ENCODE results near the gene API5. TPM values are rescaled to one million over a fixed set of nuclear protein-coding genes. Genes with fewer than 3 reads are reported as not detected.

API5 gene
- 10 to 100 TPM; 54.9 to 90.1 (median 62.7) TPM for total RNA-seq

- peak; percentile 62 for DNase-seq (ENCODE audit: low spot score)
- no peak for TF ChIP-seq CTCF (IDR thresholded peaks at IDR 0.05)
- ATAC-seq (ENCODE audit: low FRiP score) = peak; percentile 100
These were observed at the start of gene API5 for GRCh38 chr11:43311791-43312607. Gene API5, plus strand, starts transcription at chr11:43311996. Its CDS starts 132 bp downstream, at chr11:43312128.

DNA sequence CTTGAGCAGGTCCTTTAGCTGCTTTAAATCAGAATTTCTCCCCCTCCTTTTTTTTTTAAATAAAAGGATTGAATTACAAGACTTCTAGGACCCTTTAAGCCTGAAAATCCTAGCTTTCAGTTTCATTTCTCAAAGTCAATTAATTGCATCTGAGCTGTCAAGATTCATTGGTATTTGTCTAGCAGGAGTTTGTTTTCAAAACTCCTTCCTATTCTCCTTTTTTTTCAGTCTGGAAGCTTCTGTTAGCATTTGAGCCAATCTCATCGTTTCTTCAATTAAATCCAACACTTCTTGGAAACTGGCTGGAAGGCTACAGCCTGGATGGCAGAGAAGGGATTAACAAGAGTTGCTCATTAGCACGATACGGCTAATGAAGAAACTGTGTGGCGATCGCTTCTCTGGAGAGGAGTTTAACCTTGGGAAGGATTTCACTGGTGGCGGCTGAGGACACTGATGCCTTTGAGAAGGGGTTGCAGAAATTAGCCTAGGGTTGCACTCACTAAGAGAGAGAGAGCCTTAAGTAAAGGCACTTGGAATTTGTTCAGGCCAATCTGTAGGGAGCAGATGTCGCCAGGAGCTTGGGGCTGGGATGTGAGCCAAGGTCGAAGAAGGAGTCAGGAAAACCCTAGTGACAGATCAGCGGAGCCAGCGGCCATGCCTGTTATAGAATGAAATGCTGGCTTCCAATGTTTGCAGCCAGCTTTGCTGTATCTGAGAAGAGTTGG, 43.8 kb upstream of the API5 start:
- no peak for ATAC-seq (ENCODE audit: low FRiP score)
- DNase-seq (ENCODE audit: low spot score) = no peak
- TF ChIP-seq CTCF (IDR thresholded peaks at IDR 0.05) = no peak

DNA sequence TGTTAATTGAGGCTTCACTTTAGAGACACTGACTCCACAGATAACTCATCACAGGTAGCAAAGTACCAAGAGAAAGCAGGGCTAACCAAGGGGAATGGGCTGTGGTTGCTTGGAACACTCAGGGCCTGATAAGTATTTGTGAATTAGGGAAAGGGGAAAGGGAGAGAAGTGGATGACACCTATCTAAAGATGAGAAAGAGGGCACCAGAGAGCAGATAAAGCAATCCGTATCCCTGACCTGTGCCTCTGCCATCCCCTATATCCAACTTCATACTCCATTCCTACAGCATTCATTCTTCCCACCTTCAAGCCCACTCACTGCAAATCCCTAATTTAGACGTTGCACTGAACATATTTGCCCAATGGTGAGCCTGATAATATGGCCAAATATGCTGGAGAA, 43.0 kb upstream of the API5 start:
- ATAC-seq (ENCODE audit: low FRiP score) (no peak), DNase-seq (ENCODE audit: low spot score) (no peak)
- no peak for TF ChIP-seq CTCF (IDR thresholded peaks at IDR 0.05)

GRCh38 chr11:43269254-43269918, 42.4 kb upstream of the API5 start:
- no peak for TF ChIP-seq CTCF (IDR thresholded peaks at IDR 0.05)
- DNase-seq (ENCODE audit: low spot score) (no peak), ATAC-seq (ENCODE audit: low FRiP score) (no peak)

GRCh38 chr11:43270468-43270867, 41.3 kb upstream of the API5 start:
- ATAC-seq (ENCODE audit: low FRiP score) = no peak
- DNase-seq (ENCODE audit: low spot score) = no peak
- no peak for TF ChIP-seq CTCF (IDR thresholded peaks at IDR 0.05)

DNA sequence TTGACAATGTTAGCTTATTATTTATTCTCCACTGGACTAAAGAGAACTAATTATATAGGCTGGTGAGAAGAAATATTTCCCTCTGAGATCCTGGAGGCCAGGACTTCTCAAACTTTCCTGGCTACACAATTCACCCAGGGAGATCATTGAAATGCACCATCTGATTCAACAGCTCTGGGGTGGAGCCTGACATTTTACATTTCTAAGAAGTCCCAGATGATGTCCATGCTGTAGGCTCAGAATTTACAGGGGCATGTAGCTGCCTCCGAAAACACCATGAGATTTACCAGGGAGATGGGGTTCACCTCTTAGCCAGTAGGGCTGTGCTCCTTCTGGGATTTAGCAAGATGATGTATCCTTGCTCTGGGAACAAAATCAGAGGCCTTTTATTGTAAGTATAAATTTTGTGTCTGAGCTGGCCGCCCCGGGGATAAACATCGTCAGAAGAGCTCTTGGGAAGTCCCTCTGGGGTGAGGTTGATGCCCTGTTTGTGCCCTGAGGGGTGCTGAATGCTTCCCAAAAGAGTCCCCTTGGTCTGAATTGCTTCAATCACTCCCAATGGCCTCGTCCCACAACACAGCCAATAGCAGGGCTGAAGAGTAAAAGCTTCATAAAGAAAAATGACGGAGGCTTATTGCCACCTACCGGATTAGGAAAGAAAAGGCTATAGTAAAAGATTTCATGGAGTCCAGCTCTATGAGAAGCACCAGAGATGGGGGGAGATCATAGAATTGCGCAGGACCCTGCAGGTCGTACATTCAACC, 33.4 kb upstream of the API5 start:
- ATAC-seq (ENCODE audit: low FRiP score) = no peak
- DNase-seq (ENCODE audit: low spot score) = no peak

More for the DNA sequence above, 33.4 kb upstream of the API5 start:
- no peak for TF ChIP-seq CTCF (IDR thresholded peaks at IDR 0.05)
